Measurements from ENCODE around the gene AGFG2.

DNA sequence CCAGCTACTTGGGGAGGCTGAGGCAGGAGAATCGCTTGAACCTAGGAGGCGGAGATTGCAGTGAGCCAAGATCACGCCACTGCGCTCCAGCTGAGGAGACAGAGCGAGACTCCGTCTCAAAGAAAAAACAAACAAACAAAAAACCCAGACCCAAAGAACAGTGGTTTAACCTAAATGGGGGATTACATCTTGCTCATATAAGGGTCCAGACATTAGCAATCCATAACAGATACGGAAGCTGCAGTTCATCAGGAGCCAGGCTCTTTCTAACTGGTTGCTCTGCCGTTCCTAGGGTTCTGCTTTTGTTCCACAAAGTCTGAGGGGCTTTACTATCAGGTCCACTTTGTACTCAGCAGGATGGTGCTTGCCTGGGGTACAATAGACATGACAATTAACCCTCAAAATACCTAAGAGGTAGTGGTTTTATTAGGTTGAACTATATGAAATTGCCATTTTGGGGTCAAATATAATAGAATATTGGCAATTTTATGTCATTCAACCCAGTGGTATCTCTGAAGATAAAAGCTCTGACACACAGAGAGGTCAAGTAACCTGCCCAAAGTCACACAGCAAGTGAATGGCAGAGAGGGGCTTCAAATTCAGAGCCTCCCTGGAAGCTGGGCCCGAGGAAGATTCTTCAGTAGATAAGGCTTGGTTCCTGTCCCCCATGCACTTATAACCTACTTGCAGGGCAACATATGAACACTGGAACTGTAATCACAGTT is 34.0 kb upstream of the AGFG2 start:
- TF ChIP-seq TAF1 (IDR thresholded peaks at IDR 0.05; ENCODE audit: borderline replicate concordance, low read depth, low read length), result no peak
- TF ChIP-seq, protein P1, sequence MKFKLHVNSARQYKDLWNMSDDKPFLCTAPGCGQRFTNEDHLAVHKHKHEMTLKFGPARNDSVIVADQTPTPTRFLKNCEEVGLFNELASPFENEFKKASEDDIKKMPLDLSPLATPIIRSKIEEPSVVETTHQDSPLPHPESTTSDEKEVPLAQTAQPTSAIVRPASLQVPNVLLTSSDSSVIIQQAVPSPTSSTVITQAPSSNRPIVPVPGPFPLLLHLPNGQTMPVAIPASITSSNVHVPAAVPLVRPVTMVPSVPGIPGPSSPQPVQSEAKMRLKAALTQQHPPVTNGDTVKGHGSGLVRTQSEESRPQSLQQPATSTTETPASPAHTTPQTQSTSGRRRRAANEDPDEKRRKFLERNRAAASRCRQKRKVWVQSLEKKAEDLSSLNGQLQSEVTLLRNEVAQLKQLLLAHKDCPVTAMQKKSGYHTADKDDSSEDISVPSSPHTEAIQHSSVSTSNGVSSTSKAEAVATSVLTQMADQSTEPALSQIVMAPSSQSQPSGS (IDR thresholded peaks at IDR 0.05; ENCODE audit: low read length), result no peak
- TF ChIP-seq EP300 (IDR thresholded peaks at IDR 0.05; ENCODE audit: borderline replicate concordance in 1 of 2, control insufficient read depth in 1 of 2, low read depth in 2 of 2, low read length in 2 of 2), result no peak
- no peak for TF ChIP-seq SMC3 (IDR thresholded peaks at IDR 0.05; ENCODE audit: borderline replicate concordance, low read length)
- TF ChIP-seq NFXL1 (IDR thresholded peaks at IDR 0.05; ENCODE audit: borderline replicate concordance), result no peak
- no peak for TF ChIP-seq KLF5 (IDR thresholded peaks at IDR 0.05; ENCODE audit: partially characterized antibody)
- TF ChIP-seq MYB (IDR thresholded peaks at IDR 0.05; ENCODE audit: borderline replicate concordance, low read depth, low read length), result no peak
- TF ChIP-seq, protein P2, sequence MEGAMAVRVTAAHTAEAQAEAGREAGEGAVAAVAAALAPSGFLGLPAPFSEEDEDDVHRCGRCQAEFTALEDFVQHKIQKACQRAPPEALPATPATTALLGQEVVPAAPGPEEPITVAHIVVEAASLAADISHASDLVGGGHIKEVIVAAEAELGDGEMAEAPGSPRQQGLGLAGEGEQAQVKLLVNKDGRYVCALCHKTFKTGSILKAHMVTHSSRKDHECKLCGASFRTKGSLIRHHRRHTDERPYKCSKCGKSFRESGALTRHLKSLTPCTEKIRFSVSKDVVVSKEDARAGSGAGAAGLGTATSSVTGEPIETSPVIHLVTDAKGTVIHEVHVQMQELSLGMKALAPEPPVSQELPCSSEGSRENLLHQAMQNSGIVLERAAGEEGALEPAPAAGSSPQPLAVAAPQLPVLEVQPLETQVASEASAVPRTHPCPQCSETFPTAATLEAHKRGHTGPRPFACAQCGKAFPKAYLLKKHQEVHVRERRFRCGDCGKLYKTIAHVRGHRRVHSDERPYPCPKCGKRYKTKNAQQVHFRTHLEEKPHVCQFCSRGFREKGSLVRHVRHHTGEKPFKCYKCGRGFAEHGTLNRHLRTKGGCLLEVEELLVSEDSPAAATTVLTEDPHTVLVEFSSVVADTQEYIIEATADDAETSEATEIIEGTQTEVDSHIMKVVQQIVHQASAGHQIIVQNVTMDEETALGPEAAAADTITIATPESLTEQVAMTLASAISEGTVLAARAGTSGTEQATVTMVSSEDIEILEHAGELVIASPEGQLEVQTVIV (IDR thresholded peaks at IDR 0.05; ENCODE audit: borderline replicate concordance, partially characterized antibody), result no peak
- no peak for TF ChIP-seq TARDBP (IDR thresholded peaks at IDR 0.05; ENCODE audit: borderline replicate concordance)
- TF ChIP-seq HDAC2 (IDR thresholded peaks at IDR 0.05), result no peak
- no peak for TF ChIP-seq POU2F2 (IDR thresholded peaks at IDR 0.05; ENCODE audit: borderline replicate concordance, low read depth, low read length)

Measured in GM12878 (cell line).